ENCODE results near the gene ATP6V0C. TPM values are rescaled to one million over a fixed set of nuclear protein-coding genes. Genes with fewer than 3 reads are reported as not detected.
"Not testable (repeated sequence)": the region's sequence is repeated elsewhere in the genome, so short reads cannot be mapped to it uniquely, and the experiment has no call there.

ATP6V0C gene
- total RNA-seq, 2 donors from 2014 or later, result 33.5 to 38.9 TPM

DNA sequence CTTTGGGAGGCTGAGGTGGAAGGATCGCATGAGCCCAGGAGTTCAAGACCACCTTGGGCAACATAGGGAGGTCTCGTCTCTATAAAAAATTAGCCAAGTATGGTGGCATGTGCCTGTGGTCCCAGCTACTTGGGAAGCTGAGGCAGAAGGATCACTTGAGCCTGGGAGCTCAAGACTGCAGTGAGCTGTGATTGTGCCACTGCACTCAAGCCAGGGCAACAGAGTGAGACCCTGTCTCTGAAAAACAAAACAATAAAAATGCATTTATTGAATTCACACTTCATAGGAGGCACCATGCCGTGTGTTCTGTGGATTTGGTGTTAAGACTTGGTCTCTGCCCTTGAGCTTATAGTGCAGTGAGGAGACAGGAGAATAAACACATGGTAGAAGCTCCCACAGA is 36.4 kb upstream of the ATP6V0C start:
- H3K27ac ChIP-seq, result peak overlapping the region; percentile 62 to 91 (median 88)
- DNase-seq (no peak), ATAC-seq (no peak)
- no peaks in the 10 kb centered on the region for H3K36me3 ChIP-seq (replicated peaks in 1 of 2; ENCODE audit: insufficient read depth in 1 of 2, low read depth in 2 of 2)
- intact Hi-C loops (cut with DNase I), result no loop called here
- no peak overlapping the region for H3K4me3 ChIP-seq
- H3K9me3 ChIP-seq, result no peaks in the 10 kb centered on the region
- 61 to 62% methylated on average over 3 of the region's 3 CpGs for WGBS, 2 donors
- peaks cover 74% of the 10 kb centered on the region for H3K4me1 ChIP-seq
- no peaks in the 10 kb centered on the region for H3K27me3 ChIP-seq
- TF ChIP-seq POLR2A (IDR thresholded peaks at IDR 0.05) (no peak), CTCF (IDR thresholded peaks at IDR 0.05) (no peak)

DNA sequence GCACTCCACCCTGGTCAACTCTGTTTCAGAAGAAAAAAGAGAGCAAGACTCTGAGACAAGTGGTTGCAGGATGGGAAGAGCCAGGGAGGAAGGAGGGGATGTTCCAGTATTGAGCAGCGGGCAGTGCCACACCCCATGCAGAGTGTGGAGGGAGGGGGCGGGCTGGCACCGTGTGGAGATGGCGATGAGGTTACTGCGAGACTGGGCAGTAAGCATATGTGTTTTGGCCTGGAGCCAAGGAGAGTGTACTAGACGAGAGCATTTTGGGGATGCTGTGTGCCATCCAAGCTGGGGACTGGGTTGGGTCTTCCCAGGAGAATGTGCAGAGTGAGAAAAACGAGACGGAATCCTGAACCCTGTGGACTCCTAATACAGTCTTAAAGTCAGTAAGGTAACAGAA is 35.5 kb upstream of the ATP6V0C start:
- WGBS, 2 donors, result 49 to 51% methylated on average over 8 of the region's 8 CpGs
- Histone ChIP-seq H3K27me3 (no peaks in the 10 kb centered on the region), H3K27ac (peak overlapping the region in 2 of 4 donors; percentile 86 to 91), H3K4me1 (peaks cover 82% of the 10 kb centered on the region), H3K36me3 (replicated peaks in 1 of 2; ENCODE audit: insufficient read depth in 1 of 2, low read depth in 2 of 2) (no peaks in the 10 kb centered on the region), H3K4me3 (no peak overlapping the region), H3K9me3 (no peaks in the 10 kb centered on the region)
- DNase-seq (no peak), ATAC-seq (no peak)
- intact Hi-C loops (cut with DNase I), result no loop called here
- TF ChIP-seq POLR2A (IDR thresholded peaks at IDR 0.05), result no peak
- no peak for TF ChIP-seq CTCF (IDR thresholded peaks at IDR 0.05)

- ATAC-seq; H3K36me3 ChIP-seq (replicated peaks in 1 of 2; ENCODE audit: insufficient read depth in 1 of 2, low read depth in 2 of 2); H3K4me3 ChIP-seq; H3K9me3 ChIP-seq; H3K27me3 ChIP-seq; DNase-seq; intact Hi-C loops (cut with DNase I): not testable (repeated sequence)
- H3K27ac ChIP-seq, result peak overlapping the region; percentile 75 to 86 (median 82)
- 92 to 93% methylated on average over 10 of the region's 10 CpGs for WGBS, 2 donors
- peaks cover 87% of the 10 kb centered on the region for H3K4me1 ChIP-seq
These were observed 33.8 kb upstream of the ATP6V0C start for GRCh38 chr16:2479996-2480395.

DNA sequence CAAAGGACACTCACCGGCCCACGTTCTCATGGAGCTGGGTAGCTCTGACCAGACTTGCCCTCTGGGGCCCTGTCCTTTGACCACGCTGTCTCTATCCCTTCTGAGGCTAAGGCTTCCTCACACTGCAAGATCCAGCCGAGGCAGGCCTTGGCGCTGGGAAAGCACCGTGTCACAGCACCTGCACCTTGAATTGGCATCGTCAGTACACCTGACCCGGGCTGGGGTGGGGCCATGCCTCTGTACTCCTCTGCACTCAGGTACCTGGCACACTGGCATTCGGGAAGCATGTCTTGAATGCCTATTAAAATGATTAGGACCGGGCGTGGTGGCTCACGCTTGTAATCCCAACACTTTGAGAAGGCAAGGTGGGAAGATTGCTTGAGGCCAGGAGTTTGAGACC is 32.8 kb upstream of the ATP6V0C start:
- Histone ChIP-seq H3K4me1 (peaks cover 85% of the 10 kb centered on the region), H3K27me3 (no peaks in the 10 kb centered on the region), H3K36me3 (replicated peaks in 1 of 2; ENCODE audit: insufficient read depth in 1 of 2, low read depth in 2 of 2) (no peaks in the 10 kb centered on the region), H3K4me3 (no peak overlapping the region), H3K9me3 (no peaks in the 10 kb centered on the region), H3K27ac (peak overlapping the region; percentile 75 to 86 (median 82))
- ATAC-seq (peak; percentile 83), DNase-seq (peak; percentile 89 to 95 (median 94))
- intact Hi-C loops (cut with DNase I), result no loop called here
- 21 to 28% methylated on average over 10 to 12 of the region's 12 CpGs for WGBS, 2 donors
- TF ChIP-seq POLR2A (IDR thresholded peaks at IDR 0.05) (peak; percentile 12 to 53 (median 42)), CTCF (IDR thresholded peaks at IDR 0.05) (no peak)

GRCh38 chr16:2481676-2482075 is 32.1 kb upstream of the ATP6V0C start:
- peak in 1 of 4 donors; percentile 38 for DNase-seq

More at GRCh38 chr16:2481676-2482075, 32.1 kb upstream of the ATP6V0C start:
- Histone ChIP-seq H3K4me3 (no peak overlapping the region), H3K27ac (peak overlapping the region; percentile 75 to 86 (median 82)), H3K9me3 (no peaks in the 10 kb centered on the region), H3K36me3 (replicated peaks in 1 of 2; ENCODE audit: insufficient read depth in 1 of 2, low read depth in 2 of 2) (no peaks in the 10 kb centered on the region), H3K27me3 (no peaks in the 10 kb centered on the region), H3K4me1 (peaks cover 85% of the 10 kb centered on the region)
- ATAC-seq, result no peak
- TF ChIP-seq CTCF (IDR thresholded peaks at IDR 0.05), result peak in 1 of 7 experiments; percentile 8
- TF ChIP-seq POLR2A (IDR thresholded peaks at IDR 0.05), result no peak
- intact Hi-C loops (cut with DNase I), result no loop called here
- 13 to 33% methylated on average over 4 to 7 of the region's 7 CpGs for WGBS, 2 donors

All from body of pancreas (tissue), 4 donors.